Measurements from ENCODE around the gene ANKRD39.

GRCh38 chr2:96890726-96891385 lies 33.0 kb upstream of the ANKRD39 start:
- TF ChIP-seq CTCF (IDR thresholded peaks at IDR 0.05) (no peak), EP300 (IDR thresholded peaks at IDR 0.05; ENCODE audit: low read depth) (no peak), POLR2A (IDR thresholded peaks at IDR 0.05) (no peak)

Measured in transverse colon (tissue), 3 donors.